ENCODE measurements around the gene SLX4IP. TPM values are rescaled to one million over a fixed set of nuclear protein-coding genes. Genes with fewer than 3 reads are reported as not detected.

SLX4IP gene
- total RNA-seq, 1 donor from 2014 or later: 6.3 TPM

DNA sequence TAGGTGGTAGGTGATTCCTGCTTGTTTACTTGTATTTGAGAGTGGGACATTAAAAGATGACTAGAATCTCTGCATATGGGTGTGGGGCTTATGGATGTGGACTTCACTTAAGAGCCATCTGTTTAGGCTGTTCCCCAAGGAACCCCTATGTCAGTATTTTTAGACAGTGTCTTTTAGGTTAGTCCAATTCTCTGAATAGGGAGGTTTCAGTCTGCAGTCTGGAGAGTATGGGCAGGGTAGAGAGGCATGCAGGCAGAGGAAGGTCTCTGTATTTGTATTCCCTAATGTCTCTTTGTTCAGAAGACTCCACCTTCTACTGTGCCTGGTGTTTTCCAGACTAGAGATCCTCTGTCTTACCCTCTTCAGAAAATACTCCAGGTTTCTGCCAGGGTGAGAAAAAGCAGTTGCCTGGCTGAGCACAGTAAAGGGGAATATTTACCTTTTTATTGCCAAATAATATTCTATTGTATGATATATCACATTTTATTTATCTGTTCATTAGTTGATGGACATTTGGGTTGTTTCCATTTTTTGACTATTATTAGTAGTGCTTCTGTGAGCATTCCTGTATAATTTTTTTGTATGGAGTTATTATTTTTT lies 19.1 kb downstream of the SLX4IP start:
- Mint-ChIP-seq H3K4me3 (ENCODE audit: low read depth) (no peak overlapping the region), H3K36me3 (ENCODE audit: low read depth) (peaks cover 37% of the 10 kb centered on the region), H3K27me3 (ENCODE audit: low read depth) (no peaks in the 10 kb centered on the region), H3K27ac (peak overlapping the region; percentile 0), H3K4me1 (ENCODE audit: low read depth) (peaks cover 20% of the 10 kb centered on the region), H3K9me3 (peaks cover 23% of the 10 kb centered on the region)
- DNase-seq (ENCODE audit: low spot score): no peak
- intact Hi-C loops (cut with micrococcal nuclease): no loop called here

DNA sequence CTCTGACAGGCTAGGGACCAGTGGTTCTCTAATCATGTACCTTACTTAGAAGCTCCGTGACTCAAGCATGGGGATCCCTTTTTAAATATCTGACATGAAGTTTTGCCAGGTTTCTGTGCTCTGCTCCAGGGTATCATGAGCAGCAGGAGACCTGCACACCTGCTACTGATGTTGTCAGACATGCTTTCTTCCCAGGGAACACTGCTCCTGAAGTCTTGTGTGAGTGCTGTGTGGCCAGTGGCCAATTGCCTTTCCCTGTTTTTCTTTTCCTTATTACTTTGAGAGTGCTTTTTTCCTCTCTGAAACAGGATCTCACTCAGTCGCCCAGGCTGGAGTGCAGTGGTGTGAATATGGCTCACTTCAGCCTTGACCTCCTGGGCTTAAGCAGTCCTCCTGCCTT lies 26.4 kb downstream of the SLX4IP start:
- DNase-seq (ENCODE audit: low spot score): no peak
- H3K4me1 Mint-ChIP-seq (ENCODE audit: low read depth): peaks cover 21% of the 10 kb centered on the region
- H3K27me3 Mint-ChIP-seq (ENCODE audit: low read depth): no peaks in the 10 kb centered on the region
- H3K27ac Mint-ChIP-seq: no peak overlapping the region
- H3K36me3 Mint-ChIP-seq (ENCODE audit: low read depth): peaks cover 72% of the 10 kb centered on the region
- peaks cover 50% of the 10 kb centered on the region for H3K9me3 Mint-ChIP-seq
- H3K4me3 Mint-ChIP-seq (ENCODE audit: low read depth): no peak overlapping the region
- intact Hi-C loops (cut with micrococcal nuclease): no loop called here

DNA sequence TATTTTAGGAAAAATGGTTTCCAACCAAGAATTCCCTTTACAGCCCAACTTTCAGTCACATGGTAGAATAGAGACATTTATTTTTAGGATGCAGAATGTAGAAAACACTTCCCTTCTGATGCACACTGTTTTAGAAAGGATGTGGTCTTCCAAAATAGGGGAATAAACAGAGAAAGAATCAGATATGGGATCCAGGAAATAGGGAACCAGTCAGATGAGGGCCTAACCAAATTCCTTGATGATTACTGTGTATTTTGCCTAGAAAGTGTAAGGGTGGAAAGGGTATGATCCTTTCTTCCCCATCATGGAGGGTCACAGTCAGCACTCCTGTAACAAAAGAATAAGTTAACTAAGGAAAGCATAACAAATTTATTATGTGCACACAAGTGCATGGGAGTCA lies 27.4 kb downstream of the SLX4IP start:
- Mint-ChIP-seq H3K4me3 (ENCODE audit: low read depth) (no peak overlapping the region), H3K4me1 (ENCODE audit: low read depth) (peaks cover 21% of the 10 kb centered on the region), H3K36me3 (ENCODE audit: low read depth) (peaks cover 63% of the 10 kb centered on the region), H3K27me3 (ENCODE audit: low read depth) (no peaks in the 10 kb centered on the region), H3K9me3 (peaks cover 41% of the 10 kb centered on the region), H3K27ac (no peak overlapping the region)
- intact Hi-C loops (cut with micrococcal nuclease): no loop called here
- DNase-seq (ENCODE audit: low spot score): no peak

- H3K27me3 Mint-ChIP-seq (ENCODE audit: low read depth): no peaks in the 10 kb centered on the region
- peaks cover 54% of the 10 kb centered on the region for H3K36me3 Mint-ChIP-seq (ENCODE audit: low read depth)
- peaks cover 33% of the 10 kb centered on the region for H3K9me3 Mint-ChIP-seq
- DNase-seq (ENCODE audit: low spot score): no peak
- H3K27ac Mint-ChIP-seq: no peak overlapping the region
- H3K4me1 Mint-ChIP-seq (ENCODE audit: low read depth): peaks cover 29% of the 10 kb centered on the region
- intact Hi-C loops (cut with micrococcal nuclease): no loop called here
- no peak overlapping the region for H3K4me3 Mint-ChIP-seq (ENCODE audit: low read depth)
Measured at GRCh38 chr20:10463622-10464021, 28.5 kb downstream of the SLX4IP start.

- DNase-seq (ENCODE audit: low spot score): no peak
- Mint-ChIP-seq H3K36me3 (ENCODE audit: low read depth) (peaks cover 42% of the 10 kb centered on the region), H3K9me3 (peaks cover 21% of the 10 kb centered on the region), H3K4me3 (ENCODE audit: low read depth) (no peak overlapping the region), H3K27me3 (ENCODE audit: low read depth) (no peaks in the 10 kb centered on the region), H3K27ac (no peak overlapping the region), H3K4me1 (ENCODE audit: low read depth) (peaks cover 35% of the 10 kb centered on the region)
- intact Hi-C loops (cut with micrococcal nuclease): loop anchor here (5.0 kb wide), 4 partner anchors 47 to 1077 kb away; no protein-coding TSS in a partner anchor
Measured at GRCh38 chr20:10465135-10465534, 30.0 kb downstream of the SLX4IP start.

- H3K4me3 Mint-ChIP-seq (ENCODE audit: low read depth): no peak overlapping the region
- peaks cover 30% of the 10 kb centered on the region for H3K36me3 Mint-ChIP-seq (ENCODE audit: low read depth)
- peaks cover 13% of the 10 kb centered on the region for H3K9me3 Mint-ChIP-seq
- no peak for DNase-seq (ENCODE audit: low spot score)
- intact Hi-C loops (cut with micrococcal nuclease): loop anchor here (5.0 kb wide), 4 partner anchors 46 to 1076 kb away; no protein-coding TSS in a partner anchor
- no peak overlapping the region for H3K27ac Mint-ChIP-seq
- H3K27me3 Mint-ChIP-seq (ENCODE audit: low read depth): no peaks in the 10 kb centered on the region
- peaks cover 33% of the 10 kb centered on the region for H3K4me1 Mint-ChIP-seq (ENCODE audit: low read depth)
Measured at GRCh38 chr20:10466325-10466724, 31.2 kb downstream of the SLX4IP start.

DNA sequence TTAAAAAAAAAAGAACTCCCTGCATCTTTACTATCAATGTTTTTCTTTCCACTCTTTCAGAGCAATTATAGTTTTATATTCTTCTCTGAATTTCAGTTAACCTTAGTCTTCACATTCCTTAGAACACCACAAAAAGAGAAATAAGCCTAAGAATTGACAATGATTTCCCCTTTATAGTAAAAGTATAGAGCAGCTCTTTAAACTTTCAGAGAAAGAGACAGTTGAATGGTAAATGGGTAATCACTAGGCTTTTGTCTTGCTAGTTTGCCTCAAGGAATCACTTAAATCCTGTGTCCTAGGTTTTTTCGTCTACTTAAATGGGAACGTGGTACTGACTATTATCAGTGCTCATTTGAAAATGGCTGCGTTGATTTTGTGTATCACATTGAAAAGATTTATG lies 31.8 kb downstream of the SLX4IP start:
- Mint-ChIP-seq H3K36me3 (ENCODE audit: low read depth) (peaks cover 30% of the 10 kb centered on the region), H3K4me1 (ENCODE audit: low read depth) (peaks cover 28% of the 10 kb centered on the region), H3K4me3 (ENCODE audit: low read depth) (no peak overlapping the region), H3K27me3 (ENCODE audit: low read depth) (no peaks in the 10 kb centered on the region), H3K9me3 (peaks cover 13% of the 10 kb centered on the region), H3K27ac (no peak overlapping the region)
- no peak for DNase-seq (ENCODE audit: low spot score)
- intact Hi-C loops (cut with micrococcal nuclease): loop anchor here (5.0 kb wide), 4 partner anchors 45 to 1075 kb away; no protein-coding TSS in a partner anchor

DNA sequence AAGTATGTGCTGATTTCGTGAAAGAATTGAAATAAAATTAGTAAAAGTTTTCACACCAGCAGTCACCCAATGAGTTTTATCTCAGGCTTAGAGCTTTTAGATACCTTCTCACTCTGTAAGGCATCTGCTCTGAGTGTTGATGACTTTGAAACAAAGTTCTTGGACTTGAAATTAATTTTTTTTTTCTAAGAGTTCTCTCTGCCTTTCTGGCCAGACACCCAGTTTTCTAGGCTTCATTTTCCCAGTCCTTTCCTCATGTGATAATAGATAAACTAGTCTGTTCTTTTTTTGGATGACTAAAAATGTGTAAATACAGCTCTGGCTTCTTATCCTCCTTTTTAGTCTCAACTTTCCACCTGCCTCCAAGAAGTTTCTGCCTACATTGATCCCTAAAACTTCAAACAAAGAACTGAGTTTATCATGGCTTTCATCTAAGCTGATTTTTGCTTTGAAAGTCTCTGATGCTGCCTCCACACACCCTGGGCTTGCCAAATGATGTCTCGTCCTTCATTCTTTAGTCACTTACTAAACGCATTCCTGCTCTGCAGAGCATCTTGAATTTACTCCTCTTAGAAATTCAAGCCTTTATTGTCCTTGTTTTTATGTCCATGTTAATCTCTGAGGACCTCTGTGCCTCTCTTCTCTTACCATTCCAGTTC lies 32.7 kb downstream of the SLX4IP start:
- Mint-ChIP-seq H3K27ac (no peak overlapping the region), H3K9me3 (peaks cover 6% of the 10 kb centered on the region)

DNA sequence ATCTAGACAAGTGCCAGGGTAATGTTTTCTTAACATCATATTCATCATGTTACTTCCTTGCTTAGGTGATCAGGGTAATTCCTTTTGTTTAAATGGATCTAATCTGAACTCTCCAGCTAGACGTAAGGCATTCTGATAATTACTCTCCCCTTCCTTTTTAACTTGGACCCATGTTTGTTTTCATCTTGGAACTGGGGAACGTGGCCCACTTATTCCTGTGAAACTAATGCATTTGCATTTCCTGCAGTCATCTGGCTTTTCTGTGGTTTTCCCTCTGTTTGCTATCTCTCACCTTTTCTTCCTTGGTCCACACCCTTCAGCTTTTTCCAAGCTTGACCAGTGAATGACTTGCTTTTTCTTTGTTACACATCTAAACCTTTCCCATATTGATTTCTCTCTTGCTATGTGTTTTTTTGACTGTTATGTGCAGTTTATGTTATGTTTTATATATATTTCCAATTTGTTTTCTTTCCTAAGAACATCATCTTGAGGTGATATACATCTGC lies 33.3 kb downstream of the SLX4IP start:
- H3K27me3 Mint-ChIP-seq (ENCODE audit: low read depth): no peaks in the 10 kb centered on the region
- H3K36me3 Mint-ChIP-seq (ENCODE audit: low read depth): peaks cover 15% of the 10 kb centered on the region
- no peak for DNase-seq (ENCODE audit: low spot score)
- intact Hi-C loops (cut with micrococcal nuclease): loop anchor here (5.0 kb wide), 4 partner anchors 44 to 1074 kb away; no protein-coding TSS in a partner anchor
- no peaks in the 10 kb centered on the region for H3K9me3 Mint-ChIP-seq
- H3K4me1 Mint-ChIP-seq (ENCODE audit: low read depth): peaks cover 16% of the 10 kb centered on the region
- no peak overlapping the region for H3K27ac Mint-ChIP-seq
- no peak overlapping the region for H3K4me3 Mint-ChIP-seq (ENCODE audit: low read depth)

More for the DNA sequence above, 32.7 kb downstream of the SLX4IP start:
- Mint-ChIP-seq H3K4me3 (ENCODE audit: low read depth) (no peak overlapping the region), H3K27me3 (ENCODE audit: low read depth) (no peaks in the 10 kb centered on the region), H3K36me3 (ENCODE audit: low read depth) (peaks cover 21% of the 10 kb centered on the region), H3K4me1 (ENCODE audit: low read depth) (peaks cover 21% of the 10 kb centered on the region)
- no peak for DNase-seq (ENCODE audit: low spot score)
- intact Hi-C loops (cut with micrococcal nuclease): loop anchor here (5.0 kb wide), 4 partner anchors 44 to 1074 kb away; no protein-coding TSS in a partner anchor

DNA sequence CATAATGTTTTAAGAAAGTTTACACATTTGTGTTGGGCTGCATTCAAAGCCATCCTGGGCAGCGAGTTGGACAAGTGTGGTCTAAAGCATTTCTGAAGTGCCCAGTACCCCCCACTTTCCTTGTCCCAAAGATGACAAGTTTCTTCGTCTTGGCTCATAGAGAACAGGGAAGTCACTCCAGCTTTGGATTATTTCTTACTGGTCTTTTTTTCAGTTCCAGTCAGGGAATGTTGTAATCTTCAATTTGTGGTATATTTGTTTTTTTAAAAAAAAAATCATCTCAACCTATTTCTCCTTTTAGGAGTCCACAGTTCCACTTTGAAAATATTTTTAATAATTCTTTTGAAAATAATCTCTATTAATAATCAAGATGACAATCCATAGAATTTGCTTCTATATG lies 34.0 kb downstream of the SLX4IP start:
- DNase-seq (ENCODE audit: low spot score): no peak
- Mint-ChIP-seq H3K9me3 (no peaks in the 10 kb centered on the region), H3K4me1 (ENCODE audit: low read depth) (peaks cover 16% of the 10 kb centered on the region), H3K27me3 (ENCODE audit: low read depth) (no peaks in the 10 kb centered on the region), H3K36me3 (ENCODE audit: low read depth) (peaks cover 9% of the 10 kb centered on the region), H3K4me3 (ENCODE audit: low read depth) (no peak overlapping the region), H3K27ac (no peak overlapping the region)
- intact Hi-C loops (cut with micrococcal nuclease): loop anchor here (5.0 kb wide), 4 partner anchors 43 to 1073 kb away; no protein-coding TSS in a partner anchor

DNA sequence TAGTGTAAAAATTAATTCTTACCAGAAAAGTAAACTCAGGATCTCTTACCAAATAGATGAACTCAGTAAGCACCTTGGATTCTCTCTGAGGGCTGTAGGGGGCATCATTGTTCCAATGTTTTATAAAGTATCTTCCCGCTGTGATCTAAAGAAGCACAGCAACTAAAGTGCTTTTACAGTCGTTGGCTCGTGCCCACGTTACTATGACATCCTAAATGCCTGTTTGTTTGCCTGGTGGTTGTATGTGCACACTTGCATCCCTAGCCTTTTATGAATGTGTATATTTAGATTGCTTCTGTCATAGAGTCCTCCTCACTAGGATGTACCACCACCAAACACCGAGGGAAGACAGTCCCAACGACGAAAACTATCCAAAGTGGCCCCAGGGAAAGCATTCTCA lies 34.5 kb downstream of the SLX4IP start:
- intact Hi-C loops (cut with micrococcal nuclease): loop anchor here (5.0 kb wide), 4 partner anchors 43 to 1073 kb away; no protein-coding TSS in a partner anchor
- Mint-ChIP-seq H3K36me3 (ENCODE audit: low read depth) (peaks cover 7% of the 10 kb centered on the region), H3K4me3 (ENCODE audit: low read depth) (no peak overlapping the region), H3K4me1 (ENCODE audit: low read depth) (peaks cover 16% of the 10 kb centered on the region), H3K27me3 (ENCODE audit: low read depth) (no peaks in the 10 kb centered on the region), H3K27ac (peak overlapping the region; percentile 44), H3K9me3 (no peaks in the 10 kb centered on the region)
- DNase-seq (ENCODE audit: low spot score): no peak

DNA sequence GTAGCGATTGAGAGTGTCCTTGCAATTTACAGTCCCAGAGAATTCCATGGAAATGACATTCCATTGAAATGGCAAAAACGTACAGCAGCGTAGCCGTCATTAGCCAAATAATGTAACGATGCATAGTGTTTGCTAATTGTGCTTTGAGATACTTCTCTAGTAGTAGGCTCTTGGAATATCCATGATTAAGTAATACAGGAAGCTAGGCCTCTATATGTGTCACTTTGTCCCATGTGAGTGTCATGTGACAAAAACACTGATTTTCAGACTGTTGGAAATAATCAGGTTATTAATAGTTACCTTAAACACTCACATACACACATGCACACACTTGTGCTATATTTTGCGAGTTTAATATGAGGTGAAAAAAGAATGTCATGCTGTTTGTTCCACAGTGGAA lies 35.2 kb downstream of the SLX4IP start:
- Mint-ChIP-seq H3K4me3 (ENCODE audit: low read depth) (no peak overlapping the region), H3K36me3 (ENCODE audit: low read depth) (peaks cover 4% of the 10 kb centered on the region), H3K4me1 (ENCODE audit: low read depth) (peaks cover 20% of the 10 kb centered on the region), H3K27me3 (ENCODE audit: low read depth) (no peaks in the 10 kb centered on the region), H3K9me3 (no peaks in the 10 kb centered on the region), H3K27ac (no peak overlapping the region)
- DNase-seq (ENCODE audit: low spot score): no peak
- intact Hi-C loops (cut with micrococcal nuclease): loop anchor here (10.0 kb wide), 1 partner anchor 735 kb away; no protein-coding TSS in a partner anchor

- intact Hi-C loops (cut with micrococcal nuclease): loop anchor here (10.0 kb wide), 1 partner anchor 732 kb away; no protein-coding TSS in a partner anchor
- Mint-ChIP-seq H3K36me3 (ENCODE audit: low read depth) (peaks cover 8% of the 10 kb centered on the region), H3K27me3 (ENCODE audit: low read depth) (no peaks in the 10 kb centered on the region), H3K4me3 (ENCODE audit: low read depth) (no peak overlapping the region), H3K27ac (no peak overlapping the region), H3K4me1 (ENCODE audit: low read depth) (peaks cover 33% of the 10 kb centered on the region), H3K9me3 (no peaks in the 10 kb centered on the region)
- no peak for DNase-seq (ENCODE audit: low spot score)
Measured at GRCh38 chr20:10472871-10473270, 37.8 kb downstream of the SLX4IP start.

Measured in activated T-helper 2 cell treated with anti-CD3 and anti-CD28 coated beads, Interferon-gamma antibody, Interleukin-2, Interleukin-4, amounts not matched to agents 10 μg/mL and 5 μg/mL and 100 μg/mL, durations not matched to agents 14 hours and 24 hours and 36 hours (primary cell).